Measurements from ENCODE around the gene WNT9A.

DNA sequence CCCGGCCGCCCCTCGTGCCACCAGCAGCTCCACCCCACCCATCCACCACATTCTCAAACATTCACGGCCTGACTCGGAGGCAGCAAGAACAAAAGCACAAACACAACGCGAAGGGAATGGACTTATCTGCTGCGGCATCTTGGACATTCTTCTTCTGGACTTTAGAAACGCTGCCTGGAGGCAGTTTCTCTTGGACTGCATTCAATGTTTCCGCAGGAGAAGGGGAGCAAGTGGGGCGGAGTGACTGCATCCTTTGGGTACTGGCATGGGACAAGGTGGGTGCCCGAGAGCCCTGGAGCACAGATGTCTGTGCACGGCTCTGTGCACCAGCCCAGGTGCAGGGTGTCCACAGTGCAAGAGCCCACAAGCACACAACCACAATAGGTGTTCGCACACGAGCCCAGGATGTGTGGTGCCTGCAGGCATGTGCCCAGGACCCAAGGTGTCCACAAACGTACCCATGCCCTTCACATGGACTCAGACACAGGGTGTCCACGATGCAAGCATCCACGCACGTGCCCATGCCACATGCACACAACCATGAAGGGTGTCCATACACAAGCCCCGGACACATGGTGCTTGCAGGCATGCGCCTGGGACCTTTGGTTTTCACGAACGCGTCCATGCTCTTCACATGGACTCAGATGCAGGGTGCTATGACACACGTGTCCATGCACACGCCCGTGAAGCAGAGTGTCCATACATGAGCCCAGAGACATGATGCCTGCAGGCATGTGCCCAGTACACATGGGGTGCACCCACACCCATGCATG is 53.6 kb downstream of the WNT9A start:
- TF ChIP-seq, protein P1, sequence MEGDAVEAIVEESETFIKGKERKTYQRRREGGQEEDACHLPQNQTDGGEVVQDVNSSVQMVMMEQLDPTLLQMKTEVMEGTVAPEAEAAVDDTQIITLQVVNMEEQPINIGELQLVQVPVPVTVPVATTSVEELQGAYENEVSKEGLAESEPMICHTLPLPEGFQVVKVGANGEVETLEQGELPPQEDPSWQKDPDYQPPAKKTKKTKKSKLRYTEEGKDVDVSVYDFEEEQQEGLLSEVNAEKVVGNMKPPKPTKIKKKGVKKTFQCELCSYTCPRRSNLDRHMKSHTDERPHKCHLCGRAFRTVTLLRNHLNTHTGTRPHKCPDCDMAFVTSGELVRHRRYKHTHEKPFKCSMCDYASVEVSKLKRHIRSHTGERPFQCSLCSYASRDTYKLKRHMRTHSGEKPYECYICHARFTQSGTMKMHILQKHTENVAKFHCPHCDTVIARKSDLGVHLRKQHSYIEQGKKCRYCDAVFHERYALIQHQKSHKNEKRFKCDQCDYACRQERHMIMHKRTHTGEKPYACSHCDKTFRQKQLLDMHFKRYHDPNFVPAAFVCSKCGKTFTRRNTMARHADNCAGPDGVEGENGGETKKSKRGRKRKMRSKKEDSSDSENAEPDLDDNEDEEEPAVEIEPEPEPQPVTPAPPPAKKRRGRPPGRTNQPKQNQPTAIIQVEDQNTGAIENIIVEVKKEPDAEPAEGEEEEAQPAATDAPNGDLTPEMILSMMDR (IDR thresholded peaks at IDR 0.05; ENCODE audit: poor library complexity), result no peak
- no peak for TF ChIP-seq EZH2 (IDR thresholded peaks at IDR 0.05; ENCODE audit: borderline replicate concordance)
